Endodermal cell (in vitro differentiated cells): Measurements from ENCODE around the gene ZFAND2A. TPM values are rescaled to one million over a fixed set of nuclear protein-coding genes. Genes with fewer than 3 reads are reported as not detected.

Experiments
- DNase-seq: peaks from one replicate; pipeline ENCODE4 v3.0.0-alpha.2; 2017
- H3K27ac ChIP-seq: 2 replicates; pipeline ENCODE4 v1.5.1; 2013; ENCODE audit warnings: mild to moderate bottlenecking, low read depth, low read length, moderate library complexity
- H3K27me3 ChIP-seq: 2 replicates; pipeline ENCODE4 v1.6.1; 2013; ENCODE audit warnings: mild to moderate bottlenecking, low read length, moderate library complexity; ENCODE audit not compliant: insufficient read depth, control insufficient read depth, poor library complexity, severe bottlenecking
- H3K36me3 ChIP-seq: 2 replicates; pipeline ENCODE4 v1.7.0; 2013; ENCODE audit warnings: mild to moderate bottlenecking, low read length, moderate library complexity; ENCODE audit not compliant: control insufficient read depth, insufficient read depth
- H3K4me1 ChIP-seq: one replicate; pipeline ENCODE4 v1.7.0; 2013; ENCODE audit warnings: low read length; ENCODE audit not compliant: control insufficient read depth, insufficient read depth
- H3K4me3 ChIP-seq: 2 replicates; pipeline ENCODE4 v1.5.1; 2013; ENCODE audit warnings: mild to moderate bottlenecking, low read length, moderate library complexity
- H3K9ac ChIP-seq: 2 replicates; pipeline ENCODE4 v1.6.1; 2013; ENCODE audit warnings: mild to moderate bottlenecking, low read length, moderate library complexity; ENCODE audit not compliant: poor library complexity, severe bottlenecking; ENCODE audit errors: extremely low read depth
- H3K9me3 ChIP-seq: 2 replicates; pipeline ENCODE4 v1.6.1; 2013; ENCODE audit warnings: mild to moderate bottlenecking, low read length, moderate library complexity; ENCODE audit not compliant: control insufficient read depth
- H3K27ac Mint-ChIP-seq: 2 replicates; pipeline ENCODE4 v1.8.0; 2020; ENCODE audit warnings: mixed read lengths
- H3K27me3 Mint-ChIP-seq: 2 replicates; pipeline ENCODE4 v1.8.0; 2021; ENCODE audit warnings: mild to moderate bottlenecking, mixed read lengths; ENCODE audit not compliant: insufficient read depth
- H3K36me3 Mint-ChIP-seq: 2 replicates; pipeline ENCODE4 v1.8.0; 2020; ENCODE audit warnings: low read depth, mixed read lengths
- H3K4me1 Mint-ChIP-seq: 2 replicates; pipeline ENCODE4 v1.8.0; 2020; ENCODE audit warnings: mixed read lengths
- H3K4me3 Mint-ChIP-seq: 2 replicates; pipeline ENCODE4 v1.8.0; 2020; ENCODE audit warnings: mild to moderate bottlenecking, moderate library complexity, mixed read lengths
- H3K9me3 Mint-ChIP-seq: 2 replicates; pipeline ENCODE4 v1.8.0; 2020; ENCODE audit warnings: mild to moderate bottlenecking, mixed read lengths
- WGBS, 2 experiments: methylation state at CpG; one replicate each; pipeline versions ENCODE4 v1.1.5 to v1.1.7; 2013; ENCODE audit warnings: missing lambda C conversion rate in 2 of 2, mixed read lengths in 1 of 2; ENCODE audit not compliant: insufficient coverage in 1 of 2, insufficient read length in 1 of 2; 5-methylcytosine and 5-hydroxymethylcytosine counted together
- total RNA-seq, 2 donors: library from RNA; stranded (reverse); fragmentation: NEBNext Ultra II Directional in 1 of 2; extraction: Animal tissue kit (Norgen Biotek cat#: 25700) in 1 of 2; gene quantifications; 2 replicates in 1 of 2; 3 replicates in 1 of 2; pipeline ENCODE4 v1.2.1, GENCODE V29; 2021
- TF ChIP-seq, protein P1 (sequence below): fragments of 200-600 bp; sonication (generic); conservative IDR thresholded peaks from 2 replicates; pipeline ENCODE4 v1.5.0; 2021; ENCODE audit warnings: antibody characterized with exemption, mild to moderate bottlenecking

ZFAND2A gene
- total RNA-seq, 2 donors from 2014 or later: 14.9 to 17.1 TPM

DNA sequence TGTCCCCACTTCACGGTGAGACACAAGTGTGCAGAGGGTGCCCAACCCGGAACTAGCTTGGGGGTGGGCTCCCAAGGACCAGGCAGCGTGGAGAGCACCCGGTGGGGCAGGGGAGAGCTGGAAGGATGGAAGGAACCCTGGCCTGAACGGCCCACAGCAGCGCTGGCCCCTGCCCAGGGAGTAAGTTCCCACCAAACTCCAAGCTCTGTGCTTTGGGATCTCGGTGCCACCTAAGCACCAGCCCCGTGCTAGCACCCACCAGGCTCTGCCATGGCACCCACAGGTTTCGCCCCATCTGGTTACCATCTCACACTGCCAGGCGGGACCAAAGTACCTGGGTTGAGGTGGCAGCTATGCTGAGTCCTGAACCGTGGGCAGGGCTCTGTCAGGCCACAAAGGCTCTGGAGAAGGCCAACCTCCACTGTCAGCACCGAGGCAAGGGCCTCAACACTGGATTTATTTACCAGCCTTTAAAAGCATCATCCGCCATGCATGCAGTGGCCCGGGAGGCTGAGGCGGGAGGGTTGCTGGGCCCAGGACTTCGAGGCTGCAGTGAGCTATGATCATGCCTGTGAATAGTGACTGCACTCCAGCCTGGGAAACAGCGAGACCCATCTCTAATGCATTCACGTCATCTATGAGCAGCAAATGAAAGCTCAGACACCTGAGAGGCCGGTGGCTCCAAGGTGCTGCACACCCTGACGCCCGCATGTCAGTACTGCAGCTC lies 56.0 kb downstream of the ZFAND2A start:
- Histone ChIP-seq H3K27ac (no peak overlapping the region), H3K4me1 (no peaks in the 10 kb centered on the region), H3K36me3 (peaks cover 5% of the 10 kb centered on the region), H3K27me3 (no peaks in the 10 kb centered on the region), H3K9me3 (no peaks in the 10 kb centered on the region), H3K9ac (no peak overlapping the region), H3K4me3 (no peak overlapping the region)
- DNase-seq: no peak
- WGBS, 2 experiments: 93 to 95% methylated on average over 19 to 21 of the region's 21 CpGs
- H3K9me3 Mint-ChIP-seq: no peaks in the 10 kb centered on the region
- H3K27ac Mint-ChIP-seq: no peak overlapping the region
- H3K27me3 Mint-ChIP-seq: no peaks in the 10 kb centered on the region
- no peak overlapping the region for H3K4me3 Mint-ChIP-seq
- TF ChIP-seq, protein P1, sequence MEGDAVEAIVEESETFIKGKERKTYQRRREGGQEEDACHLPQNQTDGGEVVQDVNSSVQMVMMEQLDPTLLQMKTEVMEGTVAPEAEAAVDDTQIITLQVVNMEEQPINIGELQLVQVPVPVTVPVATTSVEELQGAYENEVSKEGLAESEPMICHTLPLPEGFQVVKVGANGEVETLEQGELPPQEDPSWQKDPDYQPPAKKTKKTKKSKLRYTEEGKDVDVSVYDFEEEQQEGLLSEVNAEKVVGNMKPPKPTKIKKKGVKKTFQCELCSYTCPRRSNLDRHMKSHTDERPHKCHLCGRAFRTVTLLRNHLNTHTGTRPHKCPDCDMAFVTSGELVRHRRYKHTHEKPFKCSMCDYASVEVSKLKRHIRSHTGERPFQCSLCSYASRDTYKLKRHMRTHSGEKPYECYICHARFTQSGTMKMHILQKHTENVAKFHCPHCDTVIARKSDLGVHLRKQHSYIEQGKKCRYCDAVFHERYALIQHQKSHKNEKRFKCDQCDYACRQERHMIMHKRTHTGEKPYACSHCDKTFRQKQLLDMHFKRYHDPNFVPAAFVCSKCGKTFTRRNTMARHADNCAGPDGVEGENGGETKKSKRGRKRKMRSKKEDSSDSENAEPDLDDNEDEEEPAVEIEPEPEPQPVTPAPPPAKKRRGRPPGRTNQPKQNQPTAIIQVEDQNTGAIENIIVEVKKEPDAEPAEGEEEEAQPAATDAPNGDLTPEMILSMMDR: no peak
- no peaks in the 10 kb centered on the region for H3K4me1 Mint-ChIP-seq
- no peaks in the 10 kb centered on the region for H3K36me3 Mint-ChIP-seq

DNA sequence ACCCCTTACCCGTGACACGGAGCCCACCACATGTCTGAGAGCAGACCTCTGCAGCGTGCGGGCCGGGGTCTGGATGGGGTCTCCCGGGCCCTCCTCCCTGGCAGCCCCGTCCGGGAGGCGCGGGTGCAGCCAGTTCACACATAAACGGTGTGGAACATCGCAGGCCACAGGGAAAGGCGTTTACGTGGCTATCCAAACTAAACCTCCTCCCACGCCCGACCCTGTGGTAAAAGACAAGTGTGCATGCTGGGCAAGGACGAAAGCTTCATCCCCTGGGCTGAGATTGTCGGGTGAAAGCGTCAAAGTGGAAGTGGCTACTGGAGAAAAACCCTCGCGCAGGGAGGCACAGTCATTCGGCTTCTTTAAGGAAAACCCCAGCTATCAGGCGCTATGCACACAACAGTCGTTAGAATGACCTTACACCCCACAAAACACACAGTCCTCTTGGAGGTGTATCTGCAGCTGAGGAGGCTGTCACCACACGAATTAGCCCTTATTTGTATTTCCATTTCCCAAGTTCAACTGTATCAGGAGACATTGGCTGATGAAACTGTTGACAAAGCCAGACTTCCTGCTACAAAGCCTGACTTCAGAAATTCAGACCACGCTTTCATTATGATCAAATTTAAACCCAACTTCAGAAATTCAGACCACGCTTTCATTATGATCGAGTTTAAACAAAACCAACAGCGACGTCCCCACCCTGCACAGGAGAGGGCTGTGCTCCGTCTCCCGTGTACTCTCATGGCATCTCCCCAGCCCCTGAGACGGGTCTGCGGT lies 56.8 kb downstream of the ZFAND2A start:
- Mint-ChIP-seq H3K27ac (peak overlapping the region; percentile 39), H3K4me3 (no peak overlapping the region), H3K36me3 (peaks cover 6% of the 10 kb centered on the region), H3K27me3 (no peaks in the 10 kb centered on the region), H3K4me1 (no peaks in the 10 kb centered on the region), H3K9me3 (no peaks in the 10 kb centered on the region)
- no peaks in the 10 kb centered on the region for H3K27me3 ChIP-seq
- no peaks in the 10 kb centered on the region for H3K9me3 ChIP-seq
- peaks cover 12% of the 10 kb centered on the region for H3K36me3 ChIP-seq
- H3K27ac ChIP-seq: no peak overlapping the region
- DNase-seq: no peak
- 93 to 97% methylated on average over 26 to 34 of the region's 34 CpGs for WGBS, 2 experiments
- no peaks in the 10 kb centered on the region for H3K4me1 ChIP-seq
- no peak overlapping the region for H3K9ac ChIP-seq
- TF ChIP-seq, protein P1: no peak
- H3K4me3 ChIP-seq: no peak overlapping the region

Other genes starting within 250 kb of the ZFAND2A start
- 1 to 10 TPM; 3.8 to 6.5 TPM for gene ADAP1, start 205.5 kb downstream of the ZFAND2A start, total RNA-seq
- gene COX19, start 184.6 kb downstream of the ZFAND2A start, total RNA-seq: 10 to 100 TPM; 15.0 to 18.5 TPM
- gene CYP2W1, start 177.0 kb downstream of the ZFAND2A start, total RNA-seq: not detected
- gene GPR146, start 115.7 kb downstream of the ZFAND2A start, total RNA-seq: under 1 TPM; 0.66 to 0.75 TPM
- gene GPER1, start 72.1 kb downstream of the ZFAND2A start, total RNA-seq: under 1 TPM; 0.35 to 0.51 TPM
- gene UNCX, start 72.7 kb upstream of the ZFAND2A start, total RNA-seq: under 1 TPM in 1 of 2 donors, not detected in 1; 0.13 TPM